A673 (cell line): ENCODE measurements around the gene ROR1.

Experiments
- EZH2 ChIP-seq: fragments of 200-600 bp; sonication (generic); IDR thresholded peaks from 2 replicates; pipeline ENCODE4 v1.6.1; 2017; ENCODE audit warnings: borderline replicate concordance, low read depth, mild to moderate bottlenecking, mixed read lengths, antibody characterized with exemption, low read length; ENCODE audit not compliant: poor library complexity, severe bottlenecking
- TF ChIP-seq, protein P1 (sequence below): fragments of 300-800, 200-600 bp; sonication (generic); conservative IDR thresholded peaks from 2 replicates; pipeline ENCODE4 v1.5.1; 2017; ENCODE audit warnings: low read depth, mild to moderate bottlenecking, antibody characterized with exemption, low read length, moderate library complexity, mixed read lengths

DNA sequence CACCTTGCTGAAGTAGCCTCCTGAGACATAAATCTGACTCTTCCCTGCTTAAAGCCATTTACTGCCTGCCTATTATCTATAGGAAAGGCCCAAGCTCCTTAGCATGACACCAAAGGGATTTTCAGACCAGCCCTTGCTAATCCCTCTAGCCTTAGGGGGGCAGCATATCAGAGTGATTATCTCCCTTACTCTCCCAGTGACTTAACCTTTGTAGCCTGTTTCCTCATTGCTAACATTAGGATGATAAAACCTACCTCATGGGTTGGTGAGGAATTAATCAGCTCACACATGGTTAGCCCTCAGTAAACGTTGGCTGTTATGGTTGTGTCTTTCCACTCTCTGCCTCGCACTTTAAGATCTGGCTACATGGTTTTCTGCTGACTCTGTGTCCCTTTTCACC lies 70.1 kb downstream of the ROR1 start:
- no peak for TF ChIP-seq EZH2
- TF ChIP-seq, protein P1, sequence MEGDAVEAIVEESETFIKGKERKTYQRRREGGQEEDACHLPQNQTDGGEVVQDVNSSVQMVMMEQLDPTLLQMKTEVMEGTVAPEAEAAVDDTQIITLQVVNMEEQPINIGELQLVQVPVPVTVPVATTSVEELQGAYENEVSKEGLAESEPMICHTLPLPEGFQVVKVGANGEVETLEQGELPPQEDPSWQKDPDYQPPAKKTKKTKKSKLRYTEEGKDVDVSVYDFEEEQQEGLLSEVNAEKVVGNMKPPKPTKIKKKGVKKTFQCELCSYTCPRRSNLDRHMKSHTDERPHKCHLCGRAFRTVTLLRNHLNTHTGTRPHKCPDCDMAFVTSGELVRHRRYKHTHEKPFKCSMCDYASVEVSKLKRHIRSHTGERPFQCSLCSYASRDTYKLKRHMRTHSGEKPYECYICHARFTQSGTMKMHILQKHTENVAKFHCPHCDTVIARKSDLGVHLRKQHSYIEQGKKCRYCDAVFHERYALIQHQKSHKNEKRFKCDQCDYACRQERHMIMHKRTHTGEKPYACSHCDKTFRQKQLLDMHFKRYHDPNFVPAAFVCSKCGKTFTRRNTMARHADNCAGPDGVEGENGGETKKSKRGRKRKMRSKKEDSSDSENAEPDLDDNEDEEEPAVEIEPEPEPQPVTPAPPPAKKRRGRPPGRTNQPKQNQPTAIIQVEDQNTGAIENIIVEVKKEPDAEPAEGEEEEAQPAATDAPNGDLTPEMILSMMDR = 0 out of 2 replicates have a peak, but pooled peaks have one; percentile 18
